ENCODE data around the gene ABCC3.
A peak's percentile ranks its signal among the peaks of the same experiment; 100 is the strongest.

ABCC3 gene

DNA sequence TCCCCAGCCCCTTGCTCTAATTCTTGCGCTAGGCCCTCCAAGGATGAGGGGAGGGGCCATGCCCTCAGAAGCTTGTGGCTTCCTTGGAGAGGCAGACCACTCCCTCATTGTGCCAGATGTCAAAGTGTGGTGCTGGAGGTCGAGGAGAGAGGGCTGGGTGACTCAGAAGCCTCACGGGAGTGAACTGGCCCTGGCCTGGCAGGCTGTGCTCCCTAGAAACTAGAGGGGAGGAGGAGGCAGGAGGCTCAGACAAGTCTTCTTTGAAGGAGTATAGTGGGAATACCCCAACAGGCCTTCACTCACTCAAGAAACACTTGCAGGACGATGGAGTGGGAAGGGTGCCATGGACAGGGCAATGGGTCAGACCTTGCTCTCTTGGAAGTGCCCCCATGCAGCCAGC is 54.6 kb downstream of the ABCC3 start:
- TF ChIP-seq, protein P1, sequence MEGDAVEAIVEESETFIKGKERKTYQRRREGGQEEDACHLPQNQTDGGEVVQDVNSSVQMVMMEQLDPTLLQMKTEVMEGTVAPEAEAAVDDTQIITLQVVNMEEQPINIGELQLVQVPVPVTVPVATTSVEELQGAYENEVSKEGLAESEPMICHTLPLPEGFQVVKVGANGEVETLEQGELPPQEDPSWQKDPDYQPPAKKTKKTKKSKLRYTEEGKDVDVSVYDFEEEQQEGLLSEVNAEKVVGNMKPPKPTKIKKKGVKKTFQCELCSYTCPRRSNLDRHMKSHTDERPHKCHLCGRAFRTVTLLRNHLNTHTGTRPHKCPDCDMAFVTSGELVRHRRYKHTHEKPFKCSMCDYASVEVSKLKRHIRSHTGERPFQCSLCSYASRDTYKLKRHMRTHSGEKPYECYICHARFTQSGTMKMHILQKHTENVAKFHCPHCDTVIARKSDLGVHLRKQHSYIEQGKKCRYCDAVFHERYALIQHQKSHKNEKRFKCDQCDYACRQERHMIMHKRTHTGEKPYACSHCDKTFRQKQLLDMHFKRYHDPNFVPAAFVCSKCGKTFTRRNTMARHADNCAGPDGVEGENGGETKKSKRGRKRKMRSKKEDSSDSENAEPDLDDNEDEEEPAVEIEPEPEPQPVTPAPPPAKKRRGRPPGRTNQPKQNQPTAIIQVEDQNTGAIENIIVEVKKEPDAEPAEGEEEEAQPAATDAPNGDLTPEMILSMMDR (IDR thresholded peaks at IDR 0.05; ENCODE audit: low read depth, low read length): no peak
- Histone ChIP-seq H3K27ac (no peak overlapping the region), H3K27me3 (ENCODE audit: insufficient read depth, low read depth, severe bottlenecking) (no peaks in the 10 kb centered on the region), H3K36me3 (peaks cover 18% of the 10 kb centered on the region), H3K9me3 (ENCODE audit: severe bottlenecking) (no peaks in the 10 kb centered on the region), H3K4me3 (ENCODE audit: low read depth, low read length) (no peak overlapping the region)
- DNase-seq: peak; percentile 58

- no peak for DNase-seq
Measured at GRCh38 chr17:50689956-50690886, 55.5 kb downstream of the ABCC3 start.

DNA sequence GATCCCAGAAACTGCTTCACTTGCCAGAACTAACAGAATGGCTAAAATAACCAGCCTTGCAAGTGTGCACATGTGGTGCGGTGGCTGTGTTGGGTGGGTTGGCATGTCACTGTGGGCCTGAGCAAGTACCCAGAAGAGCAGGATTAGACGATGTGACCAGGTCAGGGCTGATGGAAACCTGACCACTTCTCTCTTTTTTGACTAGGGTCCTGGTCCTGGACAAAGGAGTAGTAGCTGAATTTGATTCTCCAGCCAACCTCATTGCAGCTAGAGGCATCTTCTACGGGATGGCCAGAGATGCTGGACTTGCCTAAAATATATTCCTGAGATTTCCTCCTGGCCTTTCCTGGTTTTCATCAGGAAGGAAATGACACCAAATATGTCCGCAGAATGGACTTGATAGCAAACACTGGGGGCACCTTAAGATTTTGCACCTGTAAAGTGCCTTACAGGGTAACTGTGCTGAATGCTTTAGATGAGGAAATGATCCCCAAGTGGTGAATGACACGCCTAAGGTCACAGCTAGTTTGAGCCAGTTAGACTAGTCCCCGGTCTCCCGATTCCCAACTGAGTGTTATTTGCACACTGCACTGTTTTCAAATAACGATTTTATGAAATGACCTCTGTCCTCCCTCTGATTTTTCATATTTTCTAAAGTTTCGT is 56.3 kb downstream of the ABCC3 start:
- peaks cover 34% of the 10 kb centered on the region for H3K36me3 ChIP-seq
- H3K27ac ChIP-seq: no peak overlapping the region

More at GRCh38 chr17:50689956-50690886, 55.5 kb downstream of the ABCC3 start:
- H3K27ac ChIP-seq: no peak overlapping the region
- H3K27me3 ChIP-seq (ENCODE audit: insufficient read depth, low read depth, severe bottlenecking): no peaks in the 10 kb centered on the region
- H3K36me3 ChIP-seq: peaks cover 26% of the 10 kb centered on the region
- H3K9me3 ChIP-seq (ENCODE audit: severe bottlenecking): no peaks in the 10 kb centered on the region
- no peak overlapping the region for H3K4me3 ChIP-seq (ENCODE audit: low read depth, low read length)
- TF ChIP-seq, protein P1 (IDR thresholded peaks at IDR 0.05; ENCODE audit: low read depth, low read length): no peak

GRCh38 chr17:50691550-50692447 is 57.1 kb downstream of the ABCC3 start:
- no peak overlapping the region for H3K27ac ChIP-seq
- DNase-seq: no peak

More for the DNA sequence above, 56.3 kb downstream of the ABCC3 start:
- no peaks in the 10 kb centered on the region for H3K27me3 ChIP-seq (ENCODE audit: insufficient read depth, low read depth, severe bottlenecking)
- DNase-seq: no peak
- H3K4me3 ChIP-seq (ENCODE audit: low read depth, low read length): no peak overlapping the region
- no peaks in the 10 kb centered on the region for H3K9me3 ChIP-seq (ENCODE audit: severe bottlenecking)
- TF ChIP-seq, protein P1 (IDR thresholded peaks at IDR 0.05; ENCODE audit: low read depth, low read length): no peak

DNA sequence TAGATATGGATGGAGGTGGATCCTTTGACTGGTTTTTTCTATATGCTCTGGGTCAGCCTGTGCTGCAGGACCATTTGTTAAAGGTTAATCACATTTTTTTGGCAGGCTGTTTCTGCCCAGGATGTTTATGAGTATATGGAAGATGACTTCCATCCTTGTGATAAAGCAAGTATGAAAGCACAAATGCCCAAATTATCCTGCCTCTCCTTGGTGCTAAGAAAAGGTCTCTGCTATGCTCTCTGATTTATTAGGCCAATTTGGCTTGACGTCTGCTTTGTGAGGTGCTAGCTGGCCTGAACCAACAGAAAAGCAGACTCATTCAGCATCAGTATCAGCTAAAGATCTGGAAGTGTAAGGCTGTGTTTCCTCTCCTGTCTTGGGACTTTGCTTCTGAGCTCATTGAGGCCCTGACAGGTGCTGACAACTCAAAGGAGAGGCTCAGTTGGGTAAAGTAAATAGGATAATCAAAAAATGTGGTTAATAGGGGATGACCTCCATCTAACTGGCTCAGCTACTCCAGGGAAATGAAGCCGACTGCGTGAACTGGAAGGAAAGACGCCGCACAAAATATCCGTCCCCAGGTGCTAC is 57.9 kb downstream of the ABCC3 start:
- peaks cover 49% of the 10 kb centered on the region for H3K36me3 ChIP-seq
- no peak overlapping the region for H3K27ac ChIP-seq
- no peaks in the 10 kb centered on the region for H3K9me3 ChIP-seq (ENCODE audit: severe bottlenecking)
- TF ChIP-seq, protein P1 (IDR thresholded peaks at IDR 0.05; ENCODE audit: low read depth, low read length): no peak
- H3K4me3 ChIP-seq (ENCODE audit: low read depth, low read length): no peak overlapping the region
- H3K27me3 ChIP-seq (ENCODE audit: insufficient read depth, low read depth, severe bottlenecking): no peaks in the 10 kb centered on the region
- no peak for DNase-seq

More at GRCh38 chr17:50691550-50692447, 57.1 kb downstream of the ABCC3 start:
- Histone ChIP-seq H3K36me3 (peaks cover 42% of the 10 kb centered on the region), H3K4me3 (ENCODE audit: low read depth, low read length) (no peak overlapping the region), H3K27me3 (ENCODE audit: insufficient read depth, low read depth, severe bottlenecking) (no peaks in the 10 kb centered on the region), H3K9me3 (ENCODE audit: severe bottlenecking) (no peaks in the 10 kb centered on the region)
- TF ChIP-seq, protein P1 (IDR thresholded peaks at IDR 0.05; ENCODE audit: low read depth, low read length): no peak
